ENCODE data around the gene RASIP1.
A peak's percentile ranks its signal among the peaks of the same experiment; 100 is the strongest.
"Not testable (repeated sequence)": the region's sequence is repeated elsewhere in the genome, so short reads cannot be mapped to it uniquely, and the experiment has no call there.

Gene RASIP1

DNA sequence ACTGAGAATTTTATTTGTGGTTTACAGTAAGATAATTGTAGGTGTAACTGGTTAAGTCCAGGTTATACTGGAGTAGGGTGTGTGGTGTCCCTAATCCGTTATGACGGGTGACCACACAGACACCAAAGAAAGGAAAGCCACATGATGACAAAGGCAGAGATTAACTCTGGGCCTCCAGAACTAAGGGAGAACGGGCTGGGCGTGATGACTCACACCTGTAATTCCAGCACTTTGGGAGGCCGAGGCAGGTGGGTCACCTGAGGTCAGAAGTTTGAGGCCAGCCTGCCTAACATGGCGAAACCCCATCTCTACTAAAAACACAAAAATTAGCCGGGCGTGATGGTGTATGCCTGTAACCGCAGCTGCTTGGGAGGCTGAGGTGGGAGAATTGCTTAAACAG, 54.8 kb downstream of the RASIP1 start:
- Mint-ChIP-seq H3K27ac (no peak overlapping the region), H3K27me3 (no peaks in the 10 kb centered on the region), H3K4me3 (no peak overlapping the region), H3K9me3 (no peaks in the 10 kb centered on the region), H3K4me1 (no peaks in the 10 kb centered on the region), H3K36me3 (ENCODE audit: low read depth) (no peaks in the 10 kb centered on the region)
- ATAC-seq (no peak), DNase-seq (no peak)

- no peaks in the 10 kb centered on the region for H3K4me1 Mint-ChIP-seq
- H3K4me3 Mint-ChIP-seq = no peak overlapping the region
- no peaks in the 10 kb centered on the region for H3K27me3 Mint-ChIP-seq
- H3K27ac Mint-ChIP-seq = no peak overlapping the region
- DNase-seq (no peak), ATAC-seq (no peak)
- H3K36me3 Mint-ChIP-seq (ENCODE audit: low read depth) = no peaks in the 10 kb centered on the region
- no peaks in the 10 kb centered on the region for H3K9me3 Mint-ChIP-seq
Observed at GRCh38 chr19:48683349-48683748, 57.1 kb downstream of the RASIP1 start.

DNA sequence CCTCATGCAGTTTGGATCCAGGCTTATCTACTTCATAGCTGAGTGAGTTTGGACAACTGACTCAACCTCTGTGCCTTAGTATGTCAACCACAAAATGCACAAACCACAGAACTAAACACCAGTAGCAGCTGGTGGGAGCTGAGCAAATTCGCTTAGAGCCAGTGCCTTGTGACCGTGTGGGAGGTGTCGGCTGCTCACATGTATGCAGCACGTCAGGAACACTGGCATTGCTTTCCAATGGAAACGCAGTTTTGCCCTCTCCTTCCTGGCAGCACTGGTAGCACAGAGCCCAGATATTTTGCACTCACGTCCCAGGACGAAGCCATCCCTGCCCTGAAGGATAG, 59.3 kb downstream of the RASIP1 start:
- no peaks in the 10 kb centered on the region for H3K9me3 Mint-ChIP-seq
- H3K4me3 Mint-ChIP-seq = no peak overlapping the region
- H3K36me3 Mint-ChIP-seq (ENCODE audit: low read depth) = no peaks in the 10 kb centered on the region
- no peaks in the 10 kb centered on the region for H3K27me3 Mint-ChIP-seq
- H3K27ac Mint-ChIP-seq = no peak overlapping the region
- DNase-seq = no peak
- H3K4me1 Mint-ChIP-seq = no peaks in the 10 kb centered on the region
- ATAC-seq = peak; percentile 46

GRCh38 chr19:48680436-48681126, 59.8 kb downstream of the RASIP1 start:
- DNase-seq (no peak), ATAC-seq (no peak)
- no peak overlapping the region for H3K4me3 Mint-ChIP-seq
- no peak overlapping the region for H3K27ac Mint-ChIP-seq
- H3K4me1 Mint-ChIP-seq = no peaks in the 10 kb centered on the region
- no peaks in the 10 kb centered on the region for H3K36me3 Mint-ChIP-seq (ENCODE audit: low read depth)
- H3K27me3 Mint-ChIP-seq = no peaks in the 10 kb centered on the region
- H3K9me3 Mint-ChIP-seq = no peaks in the 10 kb centered on the region

GRCh38 chr19:48680006-48680405, 60.4 kb downstream of the RASIP1 start:
- H3K9me3 Mint-ChIP-seq; H3K27me3 Mint-ChIP-seq; H3K36me3 Mint-ChIP-seq (ENCODE audit: low read depth); H3K4me3 Mint-ChIP-seq; ATAC-seq; DNase-seq; H3K4me1 Mint-ChIP-seq; H3K27ac Mint-ChIP-seq: not testable (repeated sequence)

DNA sequence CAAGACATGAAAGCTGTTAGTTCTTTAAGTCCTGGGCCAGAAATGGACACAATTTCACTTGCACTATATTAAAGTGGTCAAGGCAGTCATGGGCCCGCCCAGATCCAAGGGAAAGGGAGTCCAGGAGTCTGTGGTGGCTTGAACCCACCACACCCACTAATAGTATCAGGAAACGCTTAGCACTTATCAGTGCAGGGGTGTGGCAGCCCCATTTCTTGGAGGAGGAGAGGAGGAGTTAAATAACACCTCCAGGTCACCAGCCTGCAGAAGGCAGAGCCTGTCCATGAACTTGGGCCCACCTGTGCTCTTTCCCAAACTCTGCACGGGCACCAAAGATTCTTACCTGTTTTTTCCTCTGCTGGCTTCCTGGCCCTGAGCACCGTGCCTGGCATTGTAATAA, 62.2 kb downstream of the RASIP1 start:
- Mint-ChIP-seq H3K4me1 (peaks cover 6% of the 10 kb centered on the region), H3K4me3 (no peak overlapping the region), H3K9me3 (no peaks in the 10 kb centered on the region), H3K27ac (no peak overlapping the region), H3K27me3 (no peaks in the 10 kb centered on the region), H3K36me3 (ENCODE audit: low read depth) (no peaks in the 10 kb centered on the region)
- DNase-seq (no peak), ATAC-seq (no peak)

DNA sequence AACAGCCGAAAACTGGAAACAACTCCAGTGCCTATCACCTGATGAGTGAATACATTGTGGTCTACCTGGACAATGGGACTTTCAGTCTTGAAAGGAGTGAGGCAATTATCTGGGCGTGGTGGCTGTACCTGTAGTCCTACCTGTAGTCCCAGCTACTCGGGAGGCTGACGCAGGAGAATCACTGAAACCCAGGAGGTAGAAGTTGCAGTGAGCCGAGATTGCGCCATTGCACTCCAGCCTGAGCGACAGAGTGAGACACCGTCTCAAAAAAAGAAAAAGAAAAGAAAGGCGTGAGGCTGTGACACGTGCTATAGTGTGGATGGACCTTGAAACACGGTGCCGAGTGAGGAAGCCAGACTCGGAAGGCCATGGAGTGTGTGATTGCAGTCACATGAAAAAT, 63.5 kb downstream of the RASIP1 start:
- H3K9me3 Mint-ChIP-seq = no peaks in the 10 kb centered on the region
- no peak for ATAC-seq
- no peak overlapping the region for H3K27ac Mint-ChIP-seq
- DNase-seq = no peak
- no peaks in the 10 kb centered on the region for H3K36me3 Mint-ChIP-seq (ENCODE audit: low read depth)
- peaks cover 6% of the 10 kb centered on the region for H3K4me1 Mint-ChIP-seq
- no peak overlapping the region for H3K4me3 Mint-ChIP-seq
- no peaks in the 10 kb centered on the region for H3K27me3 Mint-ChIP-seq

GRCh38 chr19:48676487-48676886, 63.9 kb downstream of the RASIP1 start:
- Mint-ChIP-seq H3K36me3 (ENCODE audit: low read depth) (no peaks in the 10 kb centered on the region), H3K4me1 (peaks cover 6% of the 10 kb centered on the region), H3K27me3 (no peaks in the 10 kb centered on the region), H3K27ac (no peak overlapping the region), H3K9me3 (no peaks in the 10 kb centered on the region), H3K4me3 (no peak overlapping the region)
- ATAC-seq (no peak), DNase-seq (no peak)

DNA sequence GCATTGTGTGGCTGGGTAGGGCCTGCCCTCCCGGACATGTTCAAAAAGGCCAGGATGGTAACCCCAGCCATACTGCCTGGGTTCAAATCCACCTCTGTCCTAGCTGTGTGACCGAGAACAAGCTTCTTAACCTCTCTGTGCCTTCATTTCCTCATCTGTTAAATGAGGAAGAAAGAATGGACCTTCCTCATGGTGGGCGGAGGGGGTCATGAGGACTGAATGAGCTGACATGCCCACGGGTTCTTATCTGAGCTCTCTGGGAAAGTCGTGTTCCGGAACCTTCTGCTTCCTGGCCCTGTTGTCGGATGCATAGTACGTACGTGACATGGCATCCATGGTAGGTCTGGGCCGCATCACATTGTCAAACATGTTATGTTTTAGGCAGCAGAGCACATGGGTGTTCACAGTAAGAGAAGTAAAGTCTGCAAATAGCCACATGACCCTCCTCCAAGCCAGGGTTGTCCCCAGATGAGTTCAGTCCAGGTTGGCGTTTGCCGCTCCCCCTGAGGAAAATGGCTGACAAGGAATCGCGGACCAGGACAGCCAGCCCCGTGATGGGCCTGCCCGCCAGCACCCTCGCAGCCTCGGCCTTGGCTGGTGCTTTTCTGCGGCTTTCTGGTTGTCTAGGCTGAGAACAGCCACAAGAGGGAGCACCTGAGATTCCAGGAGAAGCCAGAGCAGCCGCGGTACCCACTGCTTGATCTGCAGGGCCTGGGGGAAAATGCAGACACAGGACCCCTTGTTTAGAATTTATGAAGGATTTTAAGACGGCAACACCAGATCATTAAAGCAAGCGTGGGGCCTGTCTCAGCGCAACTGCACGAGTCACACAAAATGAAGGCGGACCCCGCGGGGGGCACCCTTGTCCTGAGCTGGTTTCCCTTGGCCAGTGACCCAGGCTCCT, 65.2 kb downstream of the RASIP1 start:
- Mint-ChIP-seq H3K27ac (no peak overlapping the region), H3K4me3 (no peak overlapping the region), H3K4me1 (peaks cover 6% of the 10 kb centered on the region), H3K36me3 (ENCODE audit: low read depth) (no peaks in the 10 kb centered on the region), H3K27me3 (no peaks in the 10 kb centered on the region), H3K9me3 (no peaks in the 10 kb centered on the region)
- ATAC-seq (peak; percentile 74), DNase-seq (peak; percentile 76)

GRCh38 chr19:48674216-48674809, 66.1 kb downstream of the RASIP1 start:
- no peak for ATAC-seq
- DNase-seq = no peak
- H3K9me3 Mint-ChIP-seq = no peaks in the 10 kb centered on the region
- H3K4me3 Mint-ChIP-seq = no peak overlapping the region
- no peak overlapping the region for H3K27ac Mint-ChIP-seq
- peaks cover 8% of the 10 kb centered on the region for H3K4me1 Mint-ChIP-seq
- no peaks in the 10 kb centered on the region for H3K36me3 Mint-ChIP-seq (ENCODE audit: low read depth)
- no peaks in the 10 kb centered on the region for H3K27me3 Mint-ChIP-seq

- Mint-ChIP-seq H3K4me3 (no peak overlapping the region), H3K36me3 (ENCODE audit: low read depth) (no peaks in the 10 kb centered on the region), H3K4me1 (peaks cover 8% of the 10 kb centered on the region), H3K9me3 (peaks cover 4% of the 10 kb centered on the region), H3K27ac (no peak overlapping the region), H3K27me3 (no peaks in the 10 kb centered on the region)
- no peak for DNase-seq
- ATAC-seq = no peak
Observed at GRCh38 chr19:48673436-48674100, 66.8 kb downstream of the RASIP1 start.

GRCh38 chr19:48672994-48673393, 67.4 kb downstream of the RASIP1 start, which contains the start of gene NTN5:
Gene NTN5 (minus strand): TSS chr19:48673017. CDS start chr19:48670986, 2,031 bp downstream.
- Mint-ChIP-seq H3K4me3 (no peak within 1 kb of the TSS), H3K4me1 (peaks cover 8% of the 10 kb centered on the region), H3K36me3 (ENCODE audit: low read depth) (no peaks in the 10 kb centered on the region), H3K27ac (no peak within 1 kb of the TSS), H3K9me3 (peaks cover 4% of the 10 kb centered on the region), H3K27me3 (no peaks in the 10 kb centered on the region)
- ATAC-seq = no peak
- no peak for DNase-seq

DNA sequence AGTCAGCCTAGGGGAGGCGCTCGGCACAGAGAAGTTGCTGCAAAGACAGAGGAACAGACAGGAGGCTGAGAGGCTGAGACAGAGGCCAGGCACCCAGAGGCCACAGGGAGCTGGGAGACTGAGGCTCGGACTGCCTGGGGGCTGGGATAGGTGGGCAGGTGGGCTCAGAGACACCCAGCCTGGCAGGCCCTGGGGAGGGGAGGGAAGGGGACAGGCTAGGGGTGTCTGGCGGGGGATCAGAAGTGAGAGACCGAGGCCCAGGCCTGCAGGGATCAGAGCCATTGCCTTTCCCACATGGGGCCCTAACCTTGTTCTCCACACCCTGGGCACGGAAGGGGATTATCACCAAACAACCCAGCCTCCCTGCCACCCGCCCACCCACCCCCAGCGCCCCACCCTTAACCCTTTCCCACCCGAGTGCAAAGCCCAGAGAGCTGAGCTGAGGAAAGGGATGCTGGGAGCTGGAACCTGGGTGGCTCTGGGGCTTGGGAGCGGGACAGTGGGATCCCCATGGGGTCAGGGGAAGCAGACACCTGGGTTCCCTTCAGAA, 68.9 kb downstream of the RASIP1 start:
- no peaks in the 10 kb centered on the region for H3K36me3 Mint-ChIP-seq (ENCODE audit: low read depth)
- H3K27ac Mint-ChIP-seq = no peak overlapping the region
- ATAC-seq (no peak), DNase-seq (no peak)
- H3K4me3 Mint-ChIP-seq = no peak overlapping the region
- peaks cover 4% of the 10 kb centered on the region for H3K9me3 Mint-ChIP-seq
- H3K27me3 Mint-ChIP-seq = no peaks in the 10 kb centered on the region
- H3K4me1 Mint-ChIP-seq = peaks cover 8% of the 10 kb centered on the region

GRCh38 chr19:48670699-48671445, 69.5 kb downstream of the RASIP1 start:
- Mint-ChIP-seq H3K4me3 (no peak overlapping the region), H3K27me3 (no peaks in the 10 kb centered on the region), H3K27ac (no peak overlapping the region), H3K36me3 (ENCODE audit: low read depth) (no peaks in the 10 kb centered on the region), H3K9me3 (peaks cover 4% of the 10 kb centered on the region), H3K4me1 (peaks cover 8% of the 10 kb centered on the region)
- ATAC-seq = no peak
- no peak for DNase-seq

All from activated naive CD8-positive, alpha-beta T cell treated with anti-CD3 and anti-CD28 coated beads, Interleukin-2, amount 50 U/mL, for 24 hours (primary cell).